Lower lobe of right lung (tissue), 2 donors: ENCODE measurements around the gene ABR. TPM values are rescaled to one million over a fixed set of nuclear protein-coding genes. Genes with fewer than 3 reads are reported as not detected.
"Not testable (repeated sequence)": the region's sequence is repeated elsewhere in the genome, so short reads cannot be mapped to it uniquely, and the experiment has no call there.

Experiments used
- ATAC-seq, 2 donors: fragments of 200-7000 bp; cut with Tn5 transposase; one replicate each; pipeline ENCODE4 v1.9.1; 2020 to 2022; ENCODE audit warnings: mild to moderate bottlenecking in 2 of 2, moderate library complexity in 2 of 2
- DNase-seq: peaks from one replicate; pipeline ENCODE4 v3.0.0-alpha.2; 2020
- H3K27ac ChIP-seq: fragments of 200-600 bp; one replicate; pipeline ENCODE4 v1.8.0; 2022
- H3K27me3 ChIP-seq: fragments of 200-600 bp; one replicate; pipeline ENCODE4 v1.8.0; 2022; ENCODE audit warnings: low read depth
- H3K36me3 ChIP-seq: fragments of 200-600 bp; one replicate; pipeline ENCODE4 v1.8.0; 2022; ENCODE audit warnings: mild to moderate bottlenecking
- H3K4me1 ChIP-seq: fragments of 200-600 bp; one replicate; pipeline ENCODE4 v1.8.0; 2022
- H3K4me3 ChIP-seq: fragments of 200-600 bp; one replicate; pipeline ENCODE4 v1.8.0; 2022; ENCODE audit warnings: mild to moderate bottlenecking
- H3K9me3 ChIP-seq: fragments of 200-600 bp; one replicate; pipeline ENCODE4 v1.8.0; 2022
- intact Hi-C: fragments of 100-400 bp; cut with DNase I; formaldehyde crosslinking; loops from one replicate; pipeline ENCODE4 v1.11.0; 2022
- total RNA-seq: library from RNA; stranded (reverse); fragmentation: NEBNext Ultra II Directional; extraction: Animal tissue kit (Norgen Biotek cat#: 25700); gene quantifications from one replicate; pipeline ENCODE4 v1.2.1, GENCODE V29; 2021
- TF ChIP-seq, protein P1 (sequence below): fragments of 200-600 bp; IDR thresholded peaks from one replicate; pipeline ENCODE4 v1.8.0; 2022; ENCODE audit warnings: antibody characterized with exemption, mild to moderate bottlenecking
- donor health status: DM: no; HTN: yes; CAD: no; lungs with severe emphysema.

The ABR gene
- total RNA-seq, 1 donor from 2014 or later, result 212 TPM

DNA sequence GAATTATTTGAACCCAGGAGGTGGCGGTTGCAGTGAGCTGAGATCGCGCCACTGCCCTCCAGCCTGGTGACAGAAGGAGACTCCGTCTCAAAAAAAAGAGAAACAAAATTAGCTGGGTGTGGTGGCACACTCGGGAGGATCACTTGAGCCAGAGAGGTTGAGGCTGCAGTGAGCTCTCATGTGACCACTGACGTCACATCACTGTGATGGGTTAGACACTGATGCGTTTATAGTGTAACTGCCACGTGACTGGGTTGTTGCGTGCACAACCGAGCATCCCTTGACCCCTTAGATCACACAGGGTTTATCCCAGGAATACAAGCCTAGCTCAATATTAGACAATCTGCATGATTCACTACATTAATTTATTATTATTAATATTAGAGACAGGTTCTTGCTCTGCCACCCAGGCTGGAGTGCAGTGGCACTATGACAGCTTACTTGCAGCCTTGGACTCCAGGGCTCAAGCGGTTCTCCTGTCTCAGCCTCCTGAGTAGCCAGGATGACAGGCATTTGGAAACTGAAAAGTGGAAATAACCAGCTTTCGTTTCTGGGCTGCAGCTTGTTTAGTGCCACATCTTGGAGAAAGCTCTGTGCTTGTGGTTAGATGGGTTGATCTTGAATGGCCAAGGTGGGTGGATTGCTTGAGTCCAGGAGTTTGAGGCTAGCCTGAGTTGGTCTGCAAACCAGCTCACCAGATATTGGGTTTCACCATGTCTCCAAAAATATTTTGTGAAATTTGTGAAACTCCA is 26.4 kb upstream of the ABR start:
- TF ChIP-seq, protein P1, sequence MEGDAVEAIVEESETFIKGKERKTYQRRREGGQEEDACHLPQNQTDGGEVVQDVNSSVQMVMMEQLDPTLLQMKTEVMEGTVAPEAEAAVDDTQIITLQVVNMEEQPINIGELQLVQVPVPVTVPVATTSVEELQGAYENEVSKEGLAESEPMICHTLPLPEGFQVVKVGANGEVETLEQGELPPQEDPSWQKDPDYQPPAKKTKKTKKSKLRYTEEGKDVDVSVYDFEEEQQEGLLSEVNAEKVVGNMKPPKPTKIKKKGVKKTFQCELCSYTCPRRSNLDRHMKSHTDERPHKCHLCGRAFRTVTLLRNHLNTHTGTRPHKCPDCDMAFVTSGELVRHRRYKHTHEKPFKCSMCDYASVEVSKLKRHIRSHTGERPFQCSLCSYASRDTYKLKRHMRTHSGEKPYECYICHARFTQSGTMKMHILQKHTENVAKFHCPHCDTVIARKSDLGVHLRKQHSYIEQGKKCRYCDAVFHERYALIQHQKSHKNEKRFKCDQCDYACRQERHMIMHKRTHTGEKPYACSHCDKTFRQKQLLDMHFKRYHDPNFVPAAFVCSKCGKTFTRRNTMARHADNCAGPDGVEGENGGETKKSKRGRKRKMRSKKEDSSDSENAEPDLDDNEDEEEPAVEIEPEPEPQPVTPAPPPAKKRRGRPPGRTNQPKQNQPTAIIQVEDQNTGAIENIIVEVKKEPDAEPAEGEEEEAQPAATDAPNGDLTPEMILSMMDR, result no peak
- intact Hi-C loops, result no loop called here
- no peaks in the 10 kb centered on the region for H3K36me3 ChIP-seq
- no peaks in the 10 kb centered on the region for H3K27me3 ChIP-seq
- no peaks in the 10 kb centered on the region for H3K9me3 ChIP-seq
- peak overlapping the region; percentile 17 for H3K4me3 ChIP-seq
- H3K27ac ChIP-seq, result peak overlapping the region; percentile 31
- H3K4me1 ChIP-seq, result peaks cover 7% of the 10 kb centered on the region
- DNase-seq (peak; percentile 61), ATAC-seq (peak; percentile 13 to 30)

DNA sequence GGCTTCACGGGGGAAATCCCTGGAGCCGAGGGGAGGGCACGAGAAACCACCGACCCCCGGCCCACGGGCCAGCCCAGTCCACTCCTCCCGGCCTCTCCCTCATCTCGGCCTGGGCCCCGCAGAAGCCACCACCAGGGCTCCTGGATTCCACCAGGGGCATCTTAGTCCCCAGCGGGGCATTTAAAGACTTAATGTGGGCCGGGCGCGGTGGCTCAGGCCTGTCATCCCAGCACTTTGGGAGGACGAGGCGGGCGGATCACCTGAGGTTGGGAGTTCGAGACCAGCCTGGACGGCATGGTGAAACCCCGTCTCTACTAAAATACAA is 24.1 kb upstream of the ABR start:
- H3K4me3 ChIP-seq, result peak overlapping the region; percentile 65
- H3K27me3 ChIP-seq, result no peaks in the 10 kb centered on the region
- ATAC-seq (peak; percentile 5 to 10), DNase-seq (no peak)
- H3K36me3 ChIP-seq, result no peaks in the 10 kb centered on the region
- intact Hi-C loops, result no loop called here
- H3K27ac ChIP-seq, result peak overlapping the region; percentile 62
- H3K4me1 ChIP-seq, result peaks cover 25% of the 10 kb centered on the region
- TF ChIP-seq, protein P1, result no peak
- H3K9me3 ChIP-seq, result no peaks in the 10 kb centered on the region

DNA sequence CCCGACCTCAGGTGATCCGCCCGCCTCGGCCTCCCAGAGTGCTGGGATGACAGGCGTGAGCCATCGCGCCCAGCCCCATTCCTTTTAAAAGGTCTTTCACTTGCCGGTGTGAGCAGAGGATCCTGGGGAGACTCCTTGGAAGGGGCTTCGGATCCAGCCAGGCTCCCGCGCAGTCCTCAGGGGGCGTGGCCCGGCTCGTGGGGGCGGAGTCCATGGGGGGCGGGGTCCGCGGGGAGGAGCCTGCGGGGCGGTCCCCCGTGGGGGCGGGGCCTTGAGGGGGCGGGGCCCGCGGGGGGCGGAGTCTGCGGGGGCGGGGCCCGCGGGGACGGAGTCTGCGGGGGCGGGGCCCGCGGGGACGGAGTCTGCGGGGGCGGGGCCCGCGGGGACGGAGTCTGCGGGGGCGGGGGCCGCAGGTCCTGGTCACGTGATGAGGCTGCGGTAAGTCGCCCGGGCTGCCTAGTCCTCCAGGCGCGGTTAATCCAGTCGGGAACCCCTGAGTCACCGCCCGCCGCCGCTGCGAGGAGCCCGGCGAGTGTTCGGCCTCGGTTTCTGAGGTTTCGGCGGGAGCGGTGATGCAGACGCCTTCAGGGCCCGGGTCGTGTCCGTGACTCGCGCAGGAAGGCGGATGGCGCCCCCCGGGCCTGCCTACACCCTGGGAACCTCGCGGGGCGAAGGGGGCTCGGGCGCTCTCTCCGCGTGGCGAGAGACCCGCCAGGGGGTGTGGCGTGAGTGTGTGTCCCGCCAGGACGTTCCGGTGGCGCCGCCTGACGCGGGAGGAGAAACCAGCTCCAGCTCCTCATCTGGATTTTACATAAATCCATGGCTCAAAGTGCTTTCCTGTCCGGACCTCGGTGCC is 23.6 kb upstream of the ABR start:
- TF ChIP-seq, protein P1, result no peak
- ATAC-seq (peak; percentile 77 to 92), DNase-seq (peak; percentile 86)
- intact Hi-C loops, result no loop called here
- Histone ChIP-seq H3K27ac (peak overlapping the region; percentile 62), H3K27me3 (no peaks in the 10 kb centered on the region), H3K4me3 (peak overlapping the region; percentile 65), H3K4me1 (peaks cover 30% of the 10 kb centered on the region), H3K9me3 (no peaks in the 10 kb centered on the region), H3K36me3 (no peaks in the 10 kb centered on the region)

DNA sequence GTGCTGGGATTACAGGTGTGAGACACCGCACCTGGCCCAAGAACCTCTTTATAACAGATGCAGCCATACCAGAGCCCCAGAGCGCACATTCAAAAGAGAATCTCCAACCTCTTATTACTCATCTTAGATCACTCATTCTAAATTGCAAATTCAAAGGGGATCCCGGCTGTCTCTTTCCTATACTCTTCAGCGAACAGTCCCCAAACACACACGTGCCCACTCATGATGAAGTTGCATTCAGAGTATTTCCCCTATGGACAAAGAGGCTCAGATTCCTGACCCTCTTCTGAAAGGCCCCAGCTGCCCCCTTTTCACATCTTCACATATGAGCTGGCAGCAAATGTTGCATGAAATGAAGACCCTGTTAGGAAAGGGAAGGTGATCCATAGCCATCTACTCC is 22.5 kb upstream of the ABR start:
- ATAC-seq, result no peak
- H3K4me3 ChIP-seq, result no peak overlapping the region
- H3K9me3 ChIP-seq, result no peaks in the 10 kb centered on the region
- peaks cover 35% of the 10 kb centered on the region for H3K4me1 ChIP-seq
- no peaks in the 10 kb centered on the region for H3K27me3 ChIP-seq
- intact Hi-C loops, result no loop called here
- no peak overlapping the region for H3K27ac ChIP-seq
- DNase-seq, result no peak
- TF ChIP-seq, protein P1, result no peak
- H3K36me3 ChIP-seq, result no peaks in the 10 kb centered on the region

DNA sequence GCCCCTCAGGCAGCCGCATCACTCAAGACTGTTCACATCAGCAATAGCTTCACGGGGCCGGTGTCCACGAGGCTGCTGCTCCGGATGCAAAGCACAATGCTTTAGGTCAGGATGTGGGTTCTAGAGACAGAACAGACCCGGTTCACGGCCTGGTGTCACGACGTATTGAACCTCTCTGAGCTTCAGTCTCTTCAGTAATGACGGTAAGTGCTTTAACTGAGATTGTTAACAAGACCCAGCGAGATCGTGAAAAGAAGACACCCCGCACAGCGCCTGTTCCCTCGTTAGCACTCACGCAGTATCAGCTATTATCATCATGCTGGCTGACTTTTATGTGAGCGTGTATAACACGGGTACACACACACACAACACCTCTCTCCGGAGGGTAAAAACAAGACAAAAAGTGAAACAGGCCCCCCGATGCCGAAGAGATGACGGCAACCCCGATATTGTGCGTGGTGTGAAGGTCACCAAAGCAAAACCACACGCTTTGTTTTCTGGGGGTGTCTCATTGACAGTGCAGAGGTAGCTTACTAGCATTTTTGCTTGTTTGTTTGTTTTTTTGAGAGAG is 21.4 kb upstream of the ABR start:
- Histone ChIP-seq H3K9me3 (no peaks in the 10 kb centered on the region), H3K27ac (no peak overlapping the region), H3K4me3 (no peak overlapping the region), H3K4me1 (peaks cover 40% of the 10 kb centered on the region), H3K27me3 (no peaks in the 10 kb centered on the region), H3K36me3 (no peaks in the 10 kb centered on the region)
- intact Hi-C loops, result no loop called here
- ATAC-seq, result no peak
- no peak for DNase-seq
- TF ChIP-seq, protein P1, result no peak

DNA sequence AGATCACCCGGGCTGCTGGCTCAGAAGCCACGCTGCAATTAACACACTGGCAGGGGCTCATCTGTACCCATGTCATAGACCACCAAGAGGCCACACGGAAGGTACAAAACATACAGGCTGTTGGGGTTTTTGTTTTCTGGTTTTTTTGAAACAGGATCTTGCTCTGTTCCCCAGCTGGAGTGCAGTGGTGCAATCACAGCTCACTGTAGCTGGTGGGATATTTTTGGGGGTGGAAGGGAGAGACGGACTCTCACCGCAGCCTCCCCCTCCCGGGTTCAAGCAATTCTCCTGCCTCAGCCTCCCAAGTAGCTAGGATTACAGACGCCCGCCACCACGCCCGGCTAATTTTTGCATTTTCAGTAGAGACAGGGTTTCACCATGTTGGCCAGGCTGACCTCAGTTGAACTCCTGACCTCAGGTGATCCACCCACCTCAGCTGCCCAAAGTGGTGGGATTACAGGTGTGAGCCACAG is 19.5 kb upstream of the ABR start:
- DNase-seq, result peak; percentile 46
- H3K36me3 ChIP-seq, H3K27me3 ChIP-seq, H3K4me3 ChIP-seq, H3K9me3 ChIP-seq, intact Hi-C loops, ATAC-seq: not testable (repeated sequence)
- peak overlapping the region; percentile 76 for H3K27ac ChIP-seq
- peaks cover 40% of the 10 kb centered on the region for H3K4me1 ChIP-seq
